Upper lobe of right lung (tissue), 1 donor: Measurements from ENCODE around the gene KCND3. TPM values are rescaled to one million over a fixed set of nuclear protein-coding genes. Genes with fewer than 3 reads are reported as not detected.

Experiments used
- ATAC-seq: fragments of 200-7000 bp; cut with Tn5 transposase; one replicate; pipeline ENCODE4 v1.9.1; 2020; ENCODE audit warnings: mild to moderate bottlenecking, moderate library complexity
- DNase-seq: peaks from one replicate; pipeline ENCODE4 v3.0.0-alpha.2; 2020
- H3K27ac ChIP-seq: fragments of 200-600 bp; one replicate; pipeline ENCODE4 v1.8.0; 2022
- H3K27me3 ChIP-seq: fragments of 200-600 bp; one replicate; pipeline ENCODE4 v1.8.0; 2022; ENCODE audit warnings: mild to moderate bottlenecking
- H3K36me3 ChIP-seq: fragments of 200-600 bp; one replicate; pipeline ENCODE4 v1.8.0; 2022
- H3K4me1 ChIP-seq: fragments of 200-600 bp; one replicate; pipeline ENCODE4 v1.8.0; 2022
- H3K4me3 ChIP-seq: fragments of 200-600 bp; one replicate; pipeline ENCODE4 v1.8.0; 2022; ENCODE audit warnings: mild to moderate bottlenecking
- H3K9me3 ChIP-seq: fragments of 200-600 bp; one replicate; pipeline ENCODE4 v1.8.0; 2022
- intact Hi-C: fragments of 100-400 bp; cut with DNase I; formaldehyde crosslinking; loops from one replicate; pipeline ENCODE4 v1.11.0; 2022
- total RNA-seq: library from RNA; stranded (reverse); fragmentation: NEBNext Ultra II Directional; extraction: Animal tissue kit (Norgen Biotek cat#: 25700); gene quantifications from one replicate; pipeline ENCODE4 v1.2.1, GENCODE V29; 2021
- TF ChIP-seq, protein P1 (sequence below): fragments of 200-600 bp; IDR thresholded peaks from one replicate; pipeline ENCODE4 v1.8.0; 2022; ENCODE audit warnings: antibody characterized with exemption
- donor health status: DM: no; HTN: yes; CAD: no; lungs with severe emphysema.

The KCND3 gene
- total RNA-seq, 1 donor from 2014 or later, result 6.3 TPM

DNA sequence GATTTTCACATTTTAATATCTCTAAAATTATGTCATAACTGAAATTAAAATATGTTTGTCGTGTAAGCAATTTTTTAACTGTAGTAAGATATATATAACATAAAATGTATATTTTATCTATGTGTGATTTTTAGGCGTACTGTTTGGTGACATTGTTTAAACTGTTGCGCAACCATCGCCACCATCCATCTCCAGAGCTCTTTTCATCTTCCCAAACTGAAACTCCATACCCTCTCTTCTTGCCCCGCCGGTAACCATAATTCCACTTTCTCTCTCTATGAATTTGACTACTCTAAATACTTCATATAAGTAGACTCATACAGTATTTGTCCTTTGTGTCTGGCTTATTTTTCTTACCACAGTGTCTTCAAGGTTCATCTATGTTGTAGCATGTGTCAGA lies 167.3 kb downstream of the KCND3 start:
- no peaks in the 10 kb centered on the region for H3K36me3 ChIP-seq

DNA sequence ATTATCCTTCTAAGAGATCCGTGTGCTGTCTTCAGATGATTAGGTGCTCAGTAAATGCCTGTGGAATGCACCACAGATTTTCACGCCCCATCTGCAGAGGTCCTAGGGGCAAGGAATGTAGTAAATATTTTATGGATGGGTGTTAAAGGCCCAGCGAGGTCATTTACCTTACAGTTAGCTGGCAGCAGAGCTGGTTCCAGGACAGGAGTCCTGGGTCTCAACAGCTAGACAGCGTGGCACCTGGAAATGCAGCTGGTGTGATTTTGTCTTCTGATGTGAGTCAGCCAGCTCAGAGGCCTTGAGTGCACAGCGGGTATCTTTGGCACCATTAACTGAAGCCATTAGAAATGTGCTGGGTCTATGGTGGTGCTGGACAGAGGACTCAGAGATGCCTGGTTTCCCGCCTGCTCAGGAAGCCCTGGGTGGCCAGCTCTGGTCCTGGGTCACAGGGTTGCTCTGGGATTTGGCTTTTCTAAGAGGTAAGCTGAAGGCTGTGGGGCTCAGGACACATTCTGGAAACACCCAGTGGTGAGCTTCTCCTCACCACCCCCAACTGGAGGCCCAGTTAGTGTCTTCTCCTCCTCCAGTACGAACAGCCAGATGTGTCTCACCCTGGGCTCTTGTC lies 168.2 kb downstream of the KCND3 start:
- Histone ChIP-seq H3K36me3 (no peaks in the 10 kb centered on the region), H3K27me3 (no peaks in the 10 kb centered on the region), H3K9me3 (no peaks in the 10 kb centered on the region), H3K4me1 (no peaks in the 10 kb centered on the region), H3K4me3 (no peak overlapping the region), H3K27ac (no peak overlapping the region)
- DNase-seq, result no peak
- TF ChIP-seq, protein P1, sequence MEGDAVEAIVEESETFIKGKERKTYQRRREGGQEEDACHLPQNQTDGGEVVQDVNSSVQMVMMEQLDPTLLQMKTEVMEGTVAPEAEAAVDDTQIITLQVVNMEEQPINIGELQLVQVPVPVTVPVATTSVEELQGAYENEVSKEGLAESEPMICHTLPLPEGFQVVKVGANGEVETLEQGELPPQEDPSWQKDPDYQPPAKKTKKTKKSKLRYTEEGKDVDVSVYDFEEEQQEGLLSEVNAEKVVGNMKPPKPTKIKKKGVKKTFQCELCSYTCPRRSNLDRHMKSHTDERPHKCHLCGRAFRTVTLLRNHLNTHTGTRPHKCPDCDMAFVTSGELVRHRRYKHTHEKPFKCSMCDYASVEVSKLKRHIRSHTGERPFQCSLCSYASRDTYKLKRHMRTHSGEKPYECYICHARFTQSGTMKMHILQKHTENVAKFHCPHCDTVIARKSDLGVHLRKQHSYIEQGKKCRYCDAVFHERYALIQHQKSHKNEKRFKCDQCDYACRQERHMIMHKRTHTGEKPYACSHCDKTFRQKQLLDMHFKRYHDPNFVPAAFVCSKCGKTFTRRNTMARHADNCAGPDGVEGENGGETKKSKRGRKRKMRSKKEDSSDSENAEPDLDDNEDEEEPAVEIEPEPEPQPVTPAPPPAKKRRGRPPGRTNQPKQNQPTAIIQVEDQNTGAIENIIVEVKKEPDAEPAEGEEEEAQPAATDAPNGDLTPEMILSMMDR, result no peak
- intact Hi-C loops, result no loop called here
- no peak for ATAC-seq

More for the DNA sequence above, 167.3 kb downstream of the KCND3 start:
- Histone ChIP-seq H3K9me3 (no peaks in the 10 kb centered on the region), H3K27me3 (no peaks in the 10 kb centered on the region), H3K4me3 (no peak overlapping the region), H3K27ac (no peak overlapping the region), H3K4me1 (no peaks in the 10 kb centered on the region)
- intact Hi-C loops, result no loop called here
- no peak for DNase-seq
- ATAC-seq, result no peak
- TF ChIP-seq, protein P1, result no peak

DNA sequence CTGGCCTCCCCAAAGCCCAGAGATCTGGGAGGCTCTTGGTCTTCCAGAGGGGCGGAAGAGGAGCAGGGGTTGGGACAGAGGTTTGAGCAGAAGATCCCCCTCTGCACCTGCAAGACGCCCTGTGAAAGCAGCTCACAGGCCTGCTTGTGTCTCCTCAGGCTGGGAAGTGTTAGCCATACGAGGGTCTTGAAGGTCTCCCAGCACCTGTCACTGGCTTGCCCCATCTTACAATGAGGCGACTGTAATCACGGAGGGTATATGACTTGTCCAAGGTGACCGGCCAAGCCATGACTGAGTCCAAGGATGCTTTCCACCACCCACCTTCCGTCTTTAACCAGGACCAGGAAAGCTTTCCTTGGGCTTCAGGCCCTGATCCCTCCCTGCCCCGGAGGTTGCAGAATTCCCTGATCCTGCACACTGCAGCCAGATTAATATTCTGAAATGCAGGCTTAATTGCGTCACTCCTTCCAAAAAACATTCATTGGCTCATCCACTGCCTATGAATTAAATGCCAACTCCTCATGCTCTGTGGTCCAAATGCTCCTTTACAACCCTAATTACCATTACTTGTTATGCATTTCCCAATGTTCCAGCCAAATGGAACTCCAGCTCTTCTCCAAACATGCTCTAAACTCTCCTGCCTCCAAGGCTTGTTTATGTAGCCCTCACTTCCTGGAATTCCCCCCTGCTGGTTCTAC lies 169.8 kb downstream of the KCND3 start:
- no peak overlapping the region for H3K4me3 ChIP-seq
- ATAC-seq (no peak), DNase-seq (no peak)
- no peaks in the 10 kb centered on the region for H3K27me3 ChIP-seq
- TF ChIP-seq, protein P1, result no peak
- H3K4me1 ChIP-seq, result no peaks in the 10 kb centered on the region
- intact Hi-C loops, result no loop called here
- H3K36me3 ChIP-seq, result no peaks in the 10 kb centered on the region
- no peak overlapping the region for H3K27ac ChIP-seq
- no peaks in the 10 kb centered on the region for H3K9me3 ChIP-seq

DNA sequence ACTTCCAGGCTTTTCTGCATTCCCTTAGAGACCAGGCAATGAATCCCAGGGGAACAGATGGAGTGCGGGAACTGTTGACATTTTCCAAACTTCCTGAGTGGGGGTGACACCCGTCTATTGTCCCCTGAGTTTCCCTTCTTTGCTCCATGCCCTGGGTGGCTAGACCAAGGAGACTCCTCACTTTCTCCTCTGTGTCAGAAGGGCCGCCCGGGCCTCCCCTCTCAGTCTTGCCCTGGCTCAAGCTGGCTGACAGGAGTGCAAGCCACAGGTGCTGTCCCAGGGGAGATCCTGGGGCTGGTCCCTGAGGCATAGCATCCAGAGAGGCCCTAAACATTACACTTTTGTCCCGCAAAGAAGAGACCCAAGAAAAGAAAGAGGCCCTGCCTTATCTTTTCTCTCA lies 170.9 kb downstream of the KCND3 start:
- no peak for ATAC-seq
- intact Hi-C loops, result no loop called here

DNA sequence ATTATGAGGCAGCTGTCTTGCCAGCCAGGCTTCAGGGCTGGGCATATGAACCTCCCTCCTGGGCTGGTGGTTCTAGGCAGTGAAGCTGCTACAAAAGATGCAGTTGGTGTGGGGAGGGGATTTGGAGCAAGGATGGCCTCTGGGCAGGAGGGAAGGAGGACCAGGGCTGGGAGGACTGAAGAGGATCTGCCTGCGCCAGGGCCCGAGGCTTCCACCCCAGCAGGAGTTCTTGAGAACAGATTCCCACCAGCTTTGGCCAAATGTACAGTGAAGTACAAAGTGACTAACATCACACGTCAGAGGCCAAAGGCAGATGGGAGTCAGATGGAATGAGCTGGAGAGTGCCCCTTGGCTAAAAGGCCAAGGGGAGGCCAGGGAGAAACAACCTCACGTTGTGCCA lies 171.4 kb downstream of the KCND3 start:
- Histone ChIP-seq H3K4me3 (no peak overlapping the region), H3K9me3 (no peaks in the 10 kb centered on the region), H3K27ac (no peak overlapping the region), H3K4me1 (no peaks in the 10 kb centered on the region), H3K36me3 (no peaks in the 10 kb centered on the region), H3K27me3 (no peaks in the 10 kb centered on the region)
- intact Hi-C loops, result no loop called here
- ATAC-seq, result no peak
- TF ChIP-seq, protein P1, result no peak
- no peak for DNase-seq

More for the DNA sequence above, 170.9 kb downstream of the KCND3 start:
- H3K4me1 ChIP-seq, result no peaks in the 10 kb centered on the region
- no peak overlapping the region for H3K27ac ChIP-seq
- TF ChIP-seq, protein P1, result no peak
- no peaks in the 10 kb centered on the region for H3K36me3 ChIP-seq
- no peak overlapping the region for H3K4me3 ChIP-seq
- H3K27me3 ChIP-seq, result no peaks in the 10 kb centered on the region
- H3K9me3 ChIP-seq, result no peaks in the 10 kb centered on the region
- no peak for DNase-seq
